HK-2 (cell line): ENCODE results near the gene TMEM238.

Source experiments
- DNase-seq: peaks from one replicate; pipeline ENCODE4 v3.0.0-alpha.2; 2018; ENCODE audit not compliant: unreplicated experiment

TMEM238 gene

GRCh38 chr19:55358493-55358892, 25.6 kb downstream of the TMEM238 start:
- no peak for DNase-seq

- no peak for DNase-seq
Measured at GRCh38 chr19:55355213-55355821, 28.8 kb downstream of the TMEM238 start.

GRCh38 chr19:55354698-55355212, 29.3 kb downstream of the TMEM238 start, which contains the start of gene COX6B2:
Gene COX6B2, minus strand, starts transcription at chr19:55354719. Its CDS starts 198 bp downstream, at chr19:55354521.
- no peak for DNase-seq

GRCh38 chr19:55353803-55354697, 30.0 kb downstream of the TMEM238 start:
- peak; percentile 67 for DNase-seq

- no peak for DNase-seq
Measured at GRCh38 chr19:55353356-55353802, 30.7 kb downstream of the TMEM238 start.

GRCh38 chr19:55352549-55353145, 31.4 kb downstream of the TMEM238 start:
- no peak for DNase-seq

GRCh38 chr19:55352040-55352439, 32.1 kb downstream of the TMEM238 start:
- DNase-seq = no peak

- no peak for DNase-seq
Measured at GRCh38 chr19:55350620-55351315, 33.3 kb downstream of the TMEM238 start.

- DNase-seq = no peak
Measured at GRCh38 chr19:55348317-55349034, 35.6 kb downstream of the TMEM238 start.

- DNase-seq = no peak
Measured at GRCh38 chr19:55347442-55348009, 36.6 kb downstream of the TMEM238 start.

GRCh38 chr19:55346725-55347441, 37.2 kb downstream of the TMEM238 start:
- no peak for DNase-seq

GRCh38 chr19:55345818-55346724, 38.0 kb downstream of the TMEM238 start:
- DNase-seq = no peak

- DNase-seq = no peak
Measured at GRCh38 chr19:55345101-55345817, 38.8 kb downstream of the TMEM238 start.

- DNase-seq = no peak
Measured at GRCh38 chr19:55344444-55344843, 39.6 kb downstream of the TMEM238 start.

GRCh38 chr19:55341595-55342531, 42.2 kb downstream of the TMEM238 start:
- no peak for DNase-seq

GRCh38 chr19:55341171-55341588, 42.9 kb downstream of the TMEM238 start:
- DNase-seq = peak; percentile 84

GRCh38 chr19:55340784-55341147, 43.3 kb downstream of the TMEM238 start:
- DNase-seq = peak; percentile 41
